ENCODE results near the gene NFE2L2.
"Not testable (repeated sequence)": the region's sequence is repeated elsewhere in the genome, so short reads cannot be mapped to it uniquely, and the experiment has no call there.

The NFE2L2 gene

DNA sequence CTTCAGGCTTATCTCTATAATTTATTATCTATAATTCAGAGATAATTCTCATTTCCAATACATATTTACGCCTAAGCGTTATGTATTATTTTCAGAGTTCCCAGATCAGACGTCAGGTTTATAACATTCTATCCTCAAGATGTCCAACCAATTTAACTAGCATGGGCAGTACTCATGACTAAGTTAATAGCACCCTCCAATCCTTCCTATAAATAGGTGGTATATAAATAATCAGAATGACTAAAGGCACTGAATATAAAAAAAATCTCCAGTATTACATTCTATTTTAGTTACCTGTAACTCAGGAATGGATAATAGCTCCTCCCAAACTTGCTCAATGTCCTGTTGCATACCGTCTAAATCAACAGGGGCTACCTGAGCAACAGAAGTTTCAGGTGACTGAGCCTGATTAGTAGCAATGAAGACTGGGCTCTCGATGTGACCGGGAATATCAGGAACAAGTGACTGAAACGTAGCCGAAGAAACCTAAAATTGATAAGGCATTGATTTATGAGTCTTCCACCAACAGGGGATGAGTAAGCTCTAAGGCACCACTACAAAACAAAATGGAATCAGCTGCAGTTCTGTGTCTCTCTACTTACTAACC, 32.3 kb downstream of the NFE2L2 start:
- DNase-seq, result no peak

DNA sequence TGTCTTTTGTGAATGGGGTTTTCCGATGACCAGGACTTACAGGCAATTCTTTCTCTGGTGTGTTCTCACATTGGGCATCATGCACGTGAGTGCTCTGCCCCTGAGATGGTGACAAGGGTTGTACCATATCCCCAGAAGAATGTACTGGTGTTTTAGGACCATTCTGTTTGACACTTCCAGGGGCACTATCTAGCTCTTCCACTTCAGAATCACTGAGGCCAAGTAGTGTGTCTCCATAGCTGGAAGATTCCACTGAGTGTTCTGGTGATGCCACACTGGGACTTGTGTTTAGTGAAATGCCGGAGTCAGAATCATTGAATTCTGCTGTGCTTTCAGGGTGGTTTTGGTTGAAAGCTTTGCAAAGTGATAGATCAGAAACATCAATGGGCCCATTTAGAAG, 33.3 kb downstream of the NFE2L2 start:
- DNase-seq, result no peak

DNA sequence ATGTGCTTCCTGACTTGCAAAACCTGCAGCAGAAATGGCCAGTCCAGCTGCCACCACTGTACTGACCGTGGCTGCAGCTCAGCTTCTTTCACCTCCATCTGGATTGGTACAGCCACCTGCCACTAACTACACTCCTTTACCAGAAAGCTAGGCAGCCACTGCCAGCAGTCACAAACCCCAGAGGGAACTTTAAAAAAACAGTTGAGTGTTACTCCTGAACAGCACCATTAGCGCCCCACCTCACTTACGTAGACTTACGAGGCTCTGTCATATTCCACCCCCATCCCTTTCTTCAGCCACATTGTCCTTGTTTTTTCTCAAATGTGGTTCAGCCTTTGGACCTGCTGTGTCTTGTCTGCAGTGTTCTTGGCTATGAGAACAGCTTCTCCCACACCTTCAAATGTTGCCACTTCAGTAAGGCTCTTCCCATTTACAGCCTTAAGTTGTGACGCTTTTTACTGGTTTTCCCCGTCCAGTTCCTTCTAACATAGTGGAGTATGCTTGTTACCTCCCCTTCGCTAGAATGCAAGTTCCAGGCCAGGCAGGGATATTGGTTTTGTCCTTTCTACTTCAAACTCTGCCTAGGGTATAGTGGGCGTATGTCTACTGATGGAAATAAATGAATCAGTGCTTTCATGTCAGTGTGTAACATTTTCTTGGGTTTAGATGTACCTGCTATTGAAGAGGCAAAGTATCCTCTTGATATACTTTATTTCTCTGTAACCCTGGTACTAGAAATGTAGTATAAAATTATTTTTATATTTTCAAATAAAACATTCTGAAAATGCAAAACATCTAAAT, 34.9 kb downstream of the NFE2L2 start:
- DNase-seq, result no peak

DNA sequence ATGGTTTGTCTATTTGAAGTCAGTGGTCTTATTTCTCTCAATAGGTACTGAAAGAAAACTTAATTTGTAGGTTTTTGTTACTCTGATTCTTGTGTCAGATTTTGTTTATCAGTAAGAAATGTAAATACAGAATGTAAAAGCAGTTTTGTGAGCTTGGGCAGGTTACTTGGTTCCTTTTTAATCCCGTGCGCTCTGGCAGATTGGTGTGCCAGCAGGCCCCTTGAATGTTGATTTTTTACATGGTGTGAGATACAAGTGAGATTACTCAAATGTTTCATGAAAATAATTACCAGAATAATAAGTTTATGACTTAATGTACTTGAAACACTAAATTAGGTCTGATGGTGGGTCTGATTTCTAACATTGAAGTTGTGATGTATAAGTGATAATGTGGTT, 38.6 kb downstream of the NFE2L2 start:
- no peak for DNase-seq

DNA sequence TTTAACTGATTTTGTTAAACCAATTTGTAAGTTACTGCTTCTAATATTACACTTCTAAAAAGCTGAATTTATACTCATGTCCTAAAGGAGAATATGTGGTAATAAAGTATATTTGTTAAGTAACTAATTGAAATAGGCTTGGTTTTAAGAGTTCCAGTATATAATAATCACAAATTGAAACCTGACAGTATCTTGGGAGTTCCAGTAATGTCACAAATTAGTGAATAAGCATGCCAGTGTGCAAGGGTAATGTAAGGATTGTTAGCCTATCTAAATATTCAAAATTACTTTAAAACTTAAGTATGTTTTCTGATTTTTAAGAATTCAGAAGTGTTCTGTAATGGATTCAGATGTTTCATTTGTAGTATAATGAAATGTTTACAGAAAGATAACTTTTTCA, 41.1 kb downstream of the NFE2L2 start:
- not testable (repeated sequence) for DNase-seq

DNA sequence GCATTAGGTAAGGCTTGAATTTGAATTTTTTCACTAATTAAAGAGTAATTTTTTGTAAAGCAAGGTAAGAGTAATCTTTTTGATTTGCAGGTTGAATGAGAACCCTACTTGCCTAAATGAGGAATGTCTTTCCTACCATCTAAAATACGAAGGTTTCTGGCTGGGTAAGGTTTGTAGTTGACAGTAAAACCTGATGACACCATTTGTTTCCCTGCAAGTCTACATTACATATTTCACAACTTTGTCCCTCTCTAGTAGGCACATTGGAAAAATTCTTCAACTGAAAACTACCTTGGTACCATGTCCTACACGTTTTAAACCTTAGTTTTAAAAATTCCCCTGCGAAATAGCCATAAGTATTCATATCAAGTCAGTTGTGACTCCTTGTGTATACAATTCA, 42.6 kb downstream of the NFE2L2 start:
- DNase-seq, result no peak

DNA sequence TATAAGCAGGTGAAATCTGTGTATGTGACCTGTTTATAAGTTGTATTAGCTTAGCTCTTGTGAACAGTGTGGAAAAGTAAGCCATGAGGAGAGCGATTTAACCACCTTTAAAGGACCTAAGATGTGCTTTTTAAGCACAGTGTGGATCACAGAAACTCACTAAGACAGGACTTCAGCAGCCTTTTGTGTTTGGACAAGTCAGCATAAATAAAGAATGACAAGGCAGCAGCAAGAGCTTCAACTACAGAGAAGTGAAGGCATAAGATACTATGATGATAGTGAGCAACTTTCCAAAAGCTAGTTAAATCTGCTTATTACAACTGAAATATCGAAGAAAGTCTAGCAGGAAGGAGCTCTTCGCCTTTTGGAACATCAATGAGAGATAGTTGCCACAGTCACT, 43.0 kb downstream of the NFE2L2 start:
- no peak for DNase-seq

DNA sequence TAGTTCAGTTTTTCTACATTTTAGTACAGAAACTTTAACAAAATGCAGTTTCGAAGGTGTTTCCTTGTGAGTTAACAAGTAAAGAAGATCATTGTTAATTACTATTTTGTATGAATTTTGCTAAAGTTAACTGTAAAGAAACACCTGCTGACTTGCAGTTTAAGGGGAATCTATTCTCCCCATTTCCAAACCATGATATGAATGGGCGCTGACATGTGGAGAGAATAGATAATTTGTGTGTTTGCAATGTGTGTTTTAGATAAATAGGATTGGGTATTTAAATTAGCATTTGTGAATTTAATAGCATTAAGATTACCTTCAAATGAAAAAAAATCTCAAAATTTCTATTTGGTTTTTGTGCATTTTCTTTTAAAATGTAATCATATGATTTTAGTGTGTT, 44.7 kb downstream of the NFE2L2 start:
- DNase-seq, result not testable (repeated sequence)

DNA sequence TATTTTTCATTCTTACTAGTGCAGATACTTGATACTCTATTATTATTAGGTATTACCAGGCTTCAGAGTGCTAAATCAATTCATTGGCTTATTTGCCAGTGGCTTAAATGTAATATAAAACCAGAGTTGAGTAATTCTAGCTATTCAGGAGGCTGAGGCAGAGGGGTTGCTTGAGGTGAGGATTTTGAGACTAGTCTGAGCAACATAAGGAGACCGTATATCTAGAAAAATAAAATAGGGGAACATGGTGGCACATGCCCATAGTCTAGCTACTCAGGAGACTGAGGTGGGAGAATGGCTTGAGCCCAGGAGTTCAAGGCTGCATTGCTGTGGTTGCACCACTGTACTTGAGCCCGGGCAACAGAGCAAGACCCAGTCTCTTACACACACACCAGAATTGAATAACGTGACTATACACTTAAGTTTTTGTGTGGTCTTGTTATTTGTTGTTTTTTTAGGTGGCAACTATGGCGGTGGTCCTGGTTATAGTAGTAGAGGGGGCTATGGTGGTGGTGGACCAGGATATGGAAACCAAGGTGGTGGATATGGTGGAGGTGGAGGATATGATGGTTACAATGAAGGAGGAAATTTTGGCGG, 47.2 kb downstream of the NFE2L2 start:
- no peak for DNase-seq

DNA sequence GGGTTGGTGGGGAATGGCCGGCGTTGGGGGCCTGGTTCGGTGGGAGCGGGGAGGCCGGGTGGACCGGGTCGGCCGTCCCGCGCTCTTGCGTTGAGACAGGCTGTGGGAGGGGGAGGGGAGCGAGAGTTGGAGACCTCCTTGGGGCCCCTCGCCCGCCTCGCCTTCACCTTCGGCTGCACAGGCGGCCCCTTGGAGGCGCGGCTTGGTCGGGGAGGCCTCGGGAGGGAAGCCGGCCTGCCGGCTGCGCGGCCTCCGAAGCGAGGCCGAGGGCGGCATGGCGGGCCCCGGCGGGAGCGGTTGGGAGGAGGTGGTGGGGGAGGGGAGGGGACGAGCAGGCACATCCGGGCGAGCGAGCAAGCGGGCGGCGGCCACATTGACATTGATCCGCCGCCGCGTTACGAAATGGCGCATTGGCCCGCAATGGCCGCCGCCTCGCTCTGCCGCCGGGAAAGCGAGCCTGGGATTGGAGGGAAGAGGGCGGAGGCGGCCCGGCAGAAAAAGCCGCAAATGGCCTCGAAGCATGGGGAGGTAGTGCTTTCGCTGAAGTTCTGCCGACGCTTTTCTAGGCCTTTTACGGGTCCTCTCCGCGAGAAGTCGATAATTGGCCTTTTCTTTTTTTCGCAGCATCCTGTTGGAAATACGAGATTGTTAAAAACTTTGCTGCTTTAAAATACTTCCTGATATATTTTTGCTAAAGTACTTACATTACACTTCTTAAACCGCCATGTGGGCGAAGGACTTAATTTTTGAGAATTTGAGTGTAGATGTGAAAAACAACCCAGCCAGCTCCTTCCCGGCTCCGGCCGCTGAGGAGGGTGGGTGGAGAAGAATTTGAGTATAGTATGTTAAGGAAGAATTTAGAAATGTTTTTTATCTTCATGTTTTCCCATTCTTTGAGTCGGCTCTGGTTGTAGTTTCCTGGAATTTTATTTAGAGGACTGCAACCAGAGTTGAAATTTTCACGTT, 51.4 kb downstream of the NFE2L2 start:
- no peak for DNase-seq

DNA sequence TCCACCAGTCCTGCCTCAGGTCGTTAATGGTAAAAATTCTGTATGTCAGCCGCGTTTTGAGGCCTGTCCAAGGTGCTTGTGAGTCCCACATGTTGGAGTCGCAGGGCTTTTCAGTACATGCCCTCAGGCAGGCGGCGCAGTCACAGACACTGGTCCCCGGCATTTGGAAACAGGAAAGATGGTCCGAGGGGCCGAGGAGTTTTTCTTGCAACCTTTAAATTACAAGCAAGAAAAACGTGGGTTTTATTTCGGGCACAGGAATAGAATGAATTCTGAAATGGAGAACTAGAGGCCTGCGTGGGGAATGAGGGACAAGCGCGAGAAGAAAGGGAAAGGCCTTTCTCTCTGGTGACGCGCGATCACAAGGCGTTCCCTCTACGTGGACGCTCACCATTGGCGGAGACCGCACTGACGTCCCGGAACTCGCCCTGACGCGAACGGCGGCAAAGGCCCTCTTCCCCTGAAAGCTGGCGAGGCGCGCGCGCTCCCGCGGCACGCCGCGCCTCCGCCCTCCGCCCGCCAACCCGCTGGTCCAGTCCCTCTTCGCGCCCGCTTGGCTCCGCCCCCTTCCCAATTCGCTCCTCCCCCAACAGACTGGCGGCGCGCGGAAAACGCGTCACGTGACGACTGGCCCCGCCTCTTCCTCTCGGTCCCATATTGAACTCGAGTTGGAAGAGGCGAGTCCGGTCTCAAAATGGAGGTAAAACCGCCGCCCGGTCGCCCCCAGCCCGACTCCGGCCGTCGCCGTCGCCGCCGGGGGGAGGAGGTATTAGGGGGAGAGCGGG, 52.2 kb downstream of the NFE2L2 start, which contains the start of gene HNRNPA3:
Gene HNRNPA3, plus strand, starts transcription at position 689 of the 785 bp plus-strand sequence. Its CDS starts 6 bp downstream, at position 695.
- peak; percentile 87 for DNase-seq

DNA sequence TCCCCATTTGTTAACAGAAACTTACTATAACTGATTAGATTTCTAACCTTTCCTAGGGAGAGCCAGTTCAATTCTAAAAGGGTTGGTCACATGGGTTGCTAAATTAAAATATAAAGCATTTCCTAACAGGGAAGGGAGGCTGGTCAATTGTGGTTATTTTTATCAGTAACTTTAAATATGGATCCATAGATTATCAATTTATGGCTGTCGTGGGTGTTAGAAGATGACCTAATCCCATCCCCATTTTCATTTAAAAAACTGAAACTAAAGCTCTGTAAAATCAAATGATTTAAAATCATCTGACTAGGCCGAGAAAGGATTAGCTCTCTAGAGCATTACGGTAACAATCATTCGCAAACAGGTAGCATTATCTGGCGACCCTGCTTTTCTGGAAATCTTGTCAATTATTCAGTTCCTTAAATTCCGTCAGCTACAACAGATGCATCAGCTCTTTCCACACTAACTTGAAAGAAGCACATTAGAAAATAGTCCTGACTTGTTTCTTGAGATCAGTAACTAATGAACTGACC, 52.9 kb downstream of the NFE2L2 start:
- no peak for DNase-seq

DNA sequence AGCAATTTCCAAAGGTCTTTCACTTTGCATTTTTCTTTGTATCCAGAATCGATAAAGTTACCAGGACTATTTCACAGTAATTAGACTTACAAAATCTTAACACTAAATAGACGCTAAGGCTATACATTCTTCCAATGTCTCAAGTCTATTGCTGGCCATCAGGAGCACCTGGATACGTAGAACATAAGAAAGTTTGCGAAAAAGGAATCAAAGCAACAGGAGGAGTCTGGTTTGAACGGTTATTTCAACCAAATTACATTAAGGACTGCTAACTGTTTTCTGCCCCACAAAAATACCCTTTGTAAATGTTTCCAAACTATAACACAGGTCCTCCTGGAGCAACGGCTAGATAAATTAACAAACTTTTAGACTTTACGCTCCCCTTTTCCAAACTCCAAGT, 53.4 kb downstream of the NFE2L2 start:
- DNase-seq, result no peak

DNA sequence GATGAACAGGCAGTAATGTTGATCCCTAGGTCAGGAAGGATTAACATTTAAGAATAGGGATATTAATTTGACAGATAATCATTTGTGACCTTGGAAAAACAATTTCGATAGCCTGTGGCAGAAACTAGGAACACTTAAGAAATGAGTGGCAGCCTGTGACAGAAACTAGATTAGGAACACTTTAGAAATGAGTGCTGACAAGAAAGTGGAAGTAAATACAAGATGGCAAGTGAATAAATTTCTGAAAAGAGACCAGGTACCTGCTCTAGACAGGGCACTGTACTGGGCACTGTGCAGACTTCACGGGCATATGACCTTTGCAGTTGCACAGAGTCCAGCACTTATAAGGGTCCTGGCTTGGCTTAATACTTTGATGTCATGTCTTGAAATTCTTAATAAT, 57.4 kb downstream of the NFE2L2 start:
- DNase-seq, result no peak

DNA sequence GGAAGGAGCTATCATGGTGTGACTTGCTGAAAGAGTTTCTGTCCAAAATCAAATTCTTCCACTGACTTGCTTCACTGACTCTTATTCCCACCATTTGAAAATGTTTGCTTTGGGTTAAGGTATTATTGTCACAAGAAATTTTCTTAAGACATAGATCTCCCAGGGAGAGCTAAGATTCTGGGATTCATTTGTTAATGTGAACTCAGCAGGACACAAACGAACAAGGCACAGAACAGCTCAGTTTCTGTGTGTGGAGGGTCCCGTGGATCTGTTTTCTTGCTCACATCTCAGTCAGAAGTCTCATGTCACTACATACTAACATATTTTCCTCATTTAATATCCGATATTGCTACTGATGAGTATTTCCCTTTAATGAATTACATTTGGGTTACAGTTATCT, 60.1 kb downstream of the NFE2L2 start:
- DNase-seq, result no peak

DNA sequence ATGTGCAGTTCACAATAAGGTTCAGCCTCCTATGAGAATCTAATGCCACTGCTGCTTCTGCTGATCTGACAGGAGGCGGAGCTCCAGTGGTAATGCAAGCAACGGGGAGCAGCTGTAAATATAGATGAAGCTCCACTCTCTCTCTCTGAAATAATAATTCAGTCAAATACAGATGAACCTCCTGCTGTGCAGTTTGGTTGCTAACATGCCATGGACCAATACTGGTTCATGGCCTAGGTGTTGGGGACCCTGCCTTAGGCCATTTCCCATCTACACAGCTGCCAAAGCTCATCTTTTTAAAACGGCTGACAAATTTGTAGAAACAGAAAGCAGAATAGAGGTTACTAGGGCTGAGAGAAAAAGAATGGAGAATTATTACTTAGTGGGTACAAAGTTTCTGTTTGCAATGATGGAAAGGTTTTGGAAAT, 62.6 kb downstream of the NFE2L2 start:
- DNase-seq, result no peak

DNA sequence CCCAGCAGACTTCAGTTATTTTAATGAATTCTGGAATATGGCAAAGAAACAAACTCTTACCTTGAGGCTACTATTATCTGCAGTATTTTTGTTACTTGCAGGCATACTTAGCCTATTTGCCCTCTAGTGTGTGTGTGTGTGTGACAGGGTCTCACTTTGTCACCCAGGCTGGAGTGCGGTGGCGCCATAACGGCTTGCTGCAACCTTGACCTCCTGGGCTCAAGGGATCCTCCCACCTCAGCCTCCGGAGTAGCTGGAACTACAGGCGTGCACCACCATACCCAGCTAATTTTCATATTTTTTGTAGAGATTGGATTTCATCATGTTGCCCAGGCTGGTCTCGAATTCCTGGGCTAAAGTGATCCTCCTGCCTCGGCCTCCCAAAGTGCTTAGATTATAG, 64.1 kb downstream of the NFE2L2 start:
- not testable (repeated sequence) for DNase-seq

DNA sequence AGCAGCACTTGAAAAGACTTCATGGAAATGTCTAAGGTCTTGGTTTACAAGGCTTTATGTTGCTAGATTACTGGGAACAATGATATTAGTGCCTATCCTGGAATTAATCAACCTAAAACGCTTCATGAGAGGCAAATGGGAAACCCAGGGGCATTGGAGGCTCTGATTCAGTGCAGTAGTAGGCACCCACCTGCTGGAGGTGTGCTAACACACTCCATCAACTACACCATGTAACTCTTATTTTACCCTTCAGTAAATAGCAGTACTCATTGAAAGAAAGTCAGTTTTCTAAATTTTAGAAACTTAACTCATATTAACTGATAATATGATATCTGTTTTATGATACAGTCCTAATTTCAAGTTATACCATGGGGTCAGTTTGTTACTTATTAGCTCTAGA, 69.3 kb downstream of the NFE2L2 start:
- DNase-seq, result no peak

DNA sequence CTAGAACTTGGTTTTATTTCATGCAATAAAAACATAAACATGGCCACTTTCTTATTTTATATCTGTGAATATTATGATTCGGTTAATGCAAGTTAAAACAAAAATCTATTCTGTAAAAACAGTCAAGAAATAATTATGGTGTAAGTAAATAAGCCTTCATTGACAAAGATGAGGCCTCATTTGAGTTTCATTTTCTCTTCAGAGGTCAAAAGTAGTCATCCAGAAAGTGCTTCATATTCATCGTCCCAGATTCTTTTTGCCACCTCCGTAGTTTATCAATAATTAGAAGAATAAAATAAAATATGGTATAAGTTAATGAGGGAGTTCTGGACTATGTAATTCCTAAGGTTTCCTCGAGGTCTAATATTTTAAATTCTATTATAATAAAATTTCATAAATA, 71.3 kb downstream of the NFE2L2 start:
- DNase-seq, result no peak

DNA sequence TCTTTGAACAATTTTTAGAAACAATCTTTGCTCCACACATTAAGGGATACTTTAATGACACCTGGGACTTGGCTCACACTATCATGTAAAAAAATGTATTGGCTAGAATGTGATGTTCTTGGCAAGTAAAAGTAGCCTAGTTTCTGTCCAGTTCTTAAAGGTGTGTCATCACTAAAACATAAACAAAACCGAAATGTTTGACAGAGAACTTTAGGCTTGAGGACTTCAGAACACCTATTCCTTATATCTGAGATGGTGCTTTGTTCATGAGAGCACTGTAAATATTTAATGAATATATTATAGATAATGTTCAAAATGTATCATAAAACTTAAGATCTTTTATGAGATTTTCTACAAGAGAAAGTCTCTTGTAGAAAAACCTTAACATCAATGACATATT, 71.7 kb downstream of the NFE2L2 start:
- DNase-seq, result no peak

DNA sequence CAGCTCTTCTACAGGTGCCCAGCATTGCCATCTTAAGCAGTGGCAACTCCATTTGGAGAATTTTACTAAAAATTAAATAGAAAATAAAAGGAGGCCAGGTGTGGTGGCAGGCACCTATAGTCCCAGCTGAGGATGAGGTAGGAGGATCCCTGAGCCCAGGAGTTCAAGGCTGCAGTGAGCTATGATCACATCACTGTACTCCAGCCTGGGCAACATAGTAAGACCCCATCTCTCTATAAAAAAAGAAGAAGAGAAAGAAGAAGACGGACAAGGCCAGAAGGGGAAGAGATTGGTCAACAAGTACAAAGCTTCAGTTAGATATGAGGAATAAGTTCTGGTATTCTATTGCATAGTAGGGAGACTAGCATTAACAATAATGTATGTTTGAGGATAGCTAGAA, 73.6 kb downstream of the NFE2L2 start:
- no peak for DNase-seq
